Keratinocyte (primary cell): ENCODE data around the gene RNF6. TPM values are rescaled to one million over a fixed set of nuclear protein-coding genes. Genes with fewer than 3 reads are reported as not detected.

ENCODE experiments used
- DNase-seq: peaks from one replicate; pipeline ENCODE4 v3.0.0-alpha.2; 2011; ENCODE audit warnings: low read depth, missing footprints, low spot score
- FAIRE-seq: peaks from 2 replicates; lab custom pipeline; 2011; peaks lifted over from hg19 to GRCh38; lab: Jason Lieb, UNC
- H2AFZ ChIP-seq: 2 replicates; pipeline ENCODE4 v1.6.0; 2012; ENCODE audit warnings: low read length, control low read depth, inconsistent platforms; ENCODE audit not compliant: control insufficient read depth
- H3K27ac ChIP-seq: 2 replicates; pipeline ENCODE4 v1.5.1; 2011; ENCODE audit warnings: low read length; ENCODE audit not compliant: control insufficient read depth, insufficient read depth
- H3K27me3 ChIP-seq: 3 replicates; pipeline ENCODE4 v1.6.0; 2011; ENCODE audit warnings: low read length; ENCODE audit not compliant: control insufficient read depth, insufficient read depth; ENCODE audit errors: extremely low read depth
- H3K36me3 ChIP-seq, 2 experiments: 2 replicates in 1 of 2; 3 replicates in 1 of 2; pipeline ENCODE4 v1.5.1; 2011; ENCODE audit warnings: low read length in 2 of 2, mild to moderate bottlenecking in 1 of 2; ENCODE audit not compliant: control insufficient read depth in 2 of 2, insufficient read depth in 2 of 2; ENCODE audit errors: extremely low read depth in 1 of 2
- H3K4me1 ChIP-seq: 3 replicates; pipeline ENCODE4 v1.5.1; 2011; ENCODE audit warnings: low read length; ENCODE audit not compliant: control insufficient read depth, insufficient read depth; ENCODE audit errors: extremely low read depth
- H3K4me2 ChIP-seq: 3 replicates; pipeline ENCODE4 v1.6.0; 2011; ENCODE audit warnings: low read depth, low read length; ENCODE audit not compliant: control insufficient read depth, insufficient read depth; ENCODE audit errors: extremely low read depth
- H3K4me3 ChIP-seq, 3 experiments: fragments of 200-600 bp in 1 of 3; sonication (generic) in 1 of 3; 2 replicates in 2 of 3; 3 replicates in 1 of 3; pipeline ENCODE4 v1.5.1; 2011 to 2016; ENCODE audit warnings: low read length in 3 of 3, mild to moderate bottlenecking in 3 of 3, control low read depth in 2 of 3, inconsistent platforms in 1 of 3, low read depth in 1 of 3, mixed read lengths in 1 of 3, mixed run types in 1 of 3, moderate library complexity in 1 of 3; ENCODE audit not compliant: control insufficient read depth in 2 of 3, insufficient read depth in 2 of 3; ENCODE audit errors: extremely low read depth in 1 of 3
- H3K79me2 ChIP-seq: 2 replicates; pipeline ENCODE4 v1.6.0; 2012; ENCODE audit warnings: low read length; ENCODE audit not compliant: control insufficient read depth, insufficient read depth
- H3K9ac ChIP-seq: 3 replicates; pipeline ENCODE4 v1.6.0; 2011; ENCODE audit warnings: low read length; ENCODE audit not compliant: control insufficient read depth, insufficient read depth; ENCODE audit errors: extremely low read depth
- H3K9me1 ChIP-seq: 3 replicates; pipeline ENCODE4 v1.6.0; 2011; ENCODE audit warnings: low read length; ENCODE audit not compliant: control insufficient read depth, insufficient read depth; ENCODE audit errors: extremely low read depth
- H3K9me3 ChIP-seq: 2 replicates; pipeline ENCODE4 v1.5.1; 2012; ENCODE audit warnings: low read depth, low read length; ENCODE audit not compliant: control insufficient read depth
- H4K20me1 ChIP-seq: 3 replicates; pipeline ENCODE4 v1.6.0; 2011; ENCODE audit warnings: low read length; ENCODE audit not compliant: control insufficient read depth, insufficient read depth; ENCODE audit errors: extremely low read depth
- EZH2 ChIP-seq: IDR thresholded peaks from one replicate; pipeline ENCODE4 v1.6.1; 2012; ENCODE audit warnings: inconsistent platforms, mild to moderate bottlenecking, low read length, moderate library complexity
- dilution Hi-C: fragments of 300-500 bp; cut with MboI; formaldehyde crosslinking; loops from one replicate; pipeline ENCODE4 v1.7.0; 2020; ENCODE audit warnings: low sequenced_read_pairs; ENCODE audit not compliant: extremely low pct_ligation_motif_present
- polyA plus RNA-seq, 5 experiments: library from polyadenylated mRNA; depleted of rRNA in 3 of 5; stranded (reverse) in 3 of 5; stranded (forward) in 1 of 5; unstranded in 1 of 5; fragments of >200 nt; gene quantifications; 1 replicate in 1 of 5; 2 replicates in 3 of 5; 3 replicates in 1 of 5; pipeline versions ENCODE4 v1.2.1 to v1.2.3, GENCODE V29; 2011 to 2012; ENCODE audit warnings: missing spikeins in 2 of 5, low read depth in 1 of 5, low replicate concordance in 1 of 5
- TF ChIP-seq, protein P1 (sequence below), 3 experiments: IDR thresholded peaks in 1 of 3; conservative IDR thresholded peaks in 1 of 3; optimal IDR thresholded peaks in 1 of 3; 2 replicates in 2 of 3; 3 replicates in 1 of 3; pipeline versions ENCODE3 to v1.5.1; 2011; ENCODE audit warnings: low read length in 3 of 3, mild to moderate bottlenecking in 3 of 3, moderate library complexity in 2 of 3, control low read depth in 1 of 3, inconsistent platforms in 1 of 3; ENCODE audit not compliant: insufficient read depth in 2 of 3; ENCODE audit errors: extremely low read depth in 1 of 3

The RNF6 gene
- polyA plus RNA-seq, 1 donor (not counting 4 experiments of a cell fraction or from before 2014, with no cell fraction given), result 48.7 TPM

DNA sequence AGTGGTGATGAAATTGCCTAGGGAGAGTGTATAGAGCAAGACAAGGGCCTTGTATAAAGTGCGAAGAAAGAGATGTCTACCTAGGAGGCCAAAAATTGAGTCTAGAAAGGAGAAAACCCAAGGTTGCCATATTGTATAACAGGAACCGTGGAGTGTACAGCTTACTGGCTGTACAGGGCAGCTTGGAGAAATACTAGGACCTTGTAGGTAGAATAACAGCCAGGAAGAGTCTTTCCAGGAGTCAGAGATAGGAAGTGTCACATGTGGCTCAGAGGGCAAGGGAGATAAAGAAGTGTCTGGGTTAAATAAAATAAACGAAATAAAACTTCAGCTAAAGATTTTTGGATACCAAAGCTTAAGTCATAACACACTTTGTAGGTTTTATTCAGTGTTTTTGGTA lies 44.2 kb upstream of the RNF6 start:
- dilution Hi-C loops, result no loop called here
- no peak for FAIRE-seq

DNA sequence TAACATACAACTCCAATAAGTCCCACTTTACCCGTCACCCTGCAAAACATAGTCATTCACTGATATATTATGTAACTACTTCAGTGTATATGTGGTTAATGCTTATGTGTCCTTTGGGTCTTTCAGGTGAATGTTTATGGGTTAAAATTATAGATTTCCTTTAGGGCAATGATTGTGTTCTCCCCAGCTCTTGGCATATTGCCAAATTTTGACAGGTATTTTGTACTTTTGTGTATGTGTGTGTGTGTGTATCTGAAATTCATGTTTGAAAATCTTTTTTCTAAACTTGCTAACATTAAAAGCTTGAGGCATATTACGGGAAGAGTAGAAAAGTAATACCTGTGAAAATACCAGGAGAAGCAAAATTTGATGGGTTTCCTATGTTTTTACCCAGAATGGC lies 40.0 kb upstream of the RNF6 start:
- Histone ChIP-seq H3K9me3 (no peaks in the 10 kb centered on the region), H3K27me3 (no peaks in the 10 kb centered on the region), H4K20me1 (peaks cover 2% of the 10 kb centered on the region), H3K27ac (no peak overlapping the region), H3K4me2 (no peak overlapping the region), H3K4me1 (no peaks in the 10 kb centered on the region), H3K9me1 (no peaks in the 10 kb centered on the region), H3K79me2 (peaks cover 96% of the 10 kb centered on the region), H3K36me3 (no peaks in the 10 kb centered on the region), H3K4me3 (no peak overlapping the region), H3K9ac (no peak overlapping the region), H2AFZ (no peak overlapping the region)
- DNase-seq, result no peak
- dilution Hi-C loops, result no loop called here
- FAIRE-seq, result no peak
- TF ChIP-seq EZH2, result no peak
- TF ChIP-seq, protein P1, sequence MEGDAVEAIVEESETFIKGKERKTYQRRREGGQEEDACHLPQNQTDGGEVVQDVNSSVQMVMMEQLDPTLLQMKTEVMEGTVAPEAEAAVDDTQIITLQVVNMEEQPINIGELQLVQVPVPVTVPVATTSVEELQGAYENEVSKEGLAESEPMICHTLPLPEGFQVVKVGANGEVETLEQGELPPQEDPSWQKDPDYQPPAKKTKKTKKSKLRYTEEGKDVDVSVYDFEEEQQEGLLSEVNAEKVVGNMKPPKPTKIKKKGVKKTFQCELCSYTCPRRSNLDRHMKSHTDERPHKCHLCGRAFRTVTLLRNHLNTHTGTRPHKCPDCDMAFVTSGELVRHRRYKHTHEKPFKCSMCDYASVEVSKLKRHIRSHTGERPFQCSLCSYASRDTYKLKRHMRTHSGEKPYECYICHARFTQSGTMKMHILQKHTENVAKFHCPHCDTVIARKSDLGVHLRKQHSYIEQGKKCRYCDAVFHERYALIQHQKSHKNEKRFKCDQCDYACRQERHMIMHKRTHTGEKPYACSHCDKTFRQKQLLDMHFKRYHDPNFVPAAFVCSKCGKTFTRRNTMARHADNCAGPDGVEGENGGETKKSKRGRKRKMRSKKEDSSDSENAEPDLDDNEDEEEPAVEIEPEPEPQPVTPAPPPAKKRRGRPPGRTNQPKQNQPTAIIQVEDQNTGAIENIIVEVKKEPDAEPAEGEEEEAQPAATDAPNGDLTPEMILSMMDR (optimal IDR thresholded peaks at IDR 0.05 in 1 of 3, IDR thresholded peaks at IDR 0.05 in 1 of 3, conservative IDR thresholded peaks at IDR 0.05 in 1 of 3; ENCODE audit: extremely low read depth in 1 of 3, insufficient read depth in 2 of 3, low read length in 3 of 3), result no peak

More for the DNA sequence above, 44.2 kb upstream of the RNF6 start:
- no peaks in the 10 kb centered on the region for H4K20me1 ChIP-seq
- TF ChIP-seq EZH2, result no peak
- TF ChIP-seq, protein P1 (optimal IDR thresholded peaks at IDR 0.05 in 1 of 3, IDR thresholded peaks at IDR 0.05 in 1 of 3, conservative IDR thresholded peaks at IDR 0.05 in 1 of 3; ENCODE audit: extremely low read depth in 1 of 3, insufficient read depth in 2 of 3, low read length in 3 of 3), result no peak
- no peaks in the 10 kb centered on the region for H3K9me1 ChIP-seq
- H3K79me2 ChIP-seq, result peaks cover 87% of the 10 kb centered on the region
- no peak overlapping the region for H3K9ac ChIP-seq
- no peak overlapping the region for H2AFZ ChIP-seq
- no peak overlapping the region for H3K27ac ChIP-seq
- H3K36me3 ChIP-seq, result no peaks in the 10 kb centered on the region
- no peaks in the 10 kb centered on the region for H3K4me1 ChIP-seq
- H3K9me3 ChIP-seq, result no peaks in the 10 kb centered on the region
- no peak for DNase-seq
- no peak overlapping the region for H3K4me2 ChIP-seq
- no peak overlapping the region for H3K4me3 ChIP-seq
- no peaks in the 10 kb centered on the region for H3K27me3 ChIP-seq
